Endothelial cell of umbilical vein (primary cell): ENCODE results near the gene MPZL2.

Experiments
- CTCF ChIP-seq, 2 donors: IDR thresholded peaks; 1 replicate in 1 of 2; 2 replicates in 1 of 2; pipeline ENCODE4 v1.5.1; 2011; ENCODE audit warnings: low read length in 2 of 2, mild to moderate bottlenecking in 2 of 2, moderate library complexity in 2 of 2, control low read depth in 1 of 2, inconsistent platforms in 1 of 2, low read depth in 1 of 2; ENCODE audit not compliant: insufficient read depth in 1 of 2; ENCODE audit errors: extremely low read depth in 1 of 2
- MAX ChIP-seq: IDR thresholded peaks from 2 replicates; pipeline ENCODE4 v1.6.1; 2011; ENCODE audit not compliant: insufficient read depth, insufficient read length
- POLR2AphosphoS5 ChIP-seq: IDR thresholded peaks from 2 replicates; pipeline ENCODE4 v1.6.1; 2012; ENCODE audit warnings: low read depth, mild to moderate bottlenecking, control low read depth, low read length, moderate library complexity; ENCODE audit not compliant: insufficient read depth

DNA sequence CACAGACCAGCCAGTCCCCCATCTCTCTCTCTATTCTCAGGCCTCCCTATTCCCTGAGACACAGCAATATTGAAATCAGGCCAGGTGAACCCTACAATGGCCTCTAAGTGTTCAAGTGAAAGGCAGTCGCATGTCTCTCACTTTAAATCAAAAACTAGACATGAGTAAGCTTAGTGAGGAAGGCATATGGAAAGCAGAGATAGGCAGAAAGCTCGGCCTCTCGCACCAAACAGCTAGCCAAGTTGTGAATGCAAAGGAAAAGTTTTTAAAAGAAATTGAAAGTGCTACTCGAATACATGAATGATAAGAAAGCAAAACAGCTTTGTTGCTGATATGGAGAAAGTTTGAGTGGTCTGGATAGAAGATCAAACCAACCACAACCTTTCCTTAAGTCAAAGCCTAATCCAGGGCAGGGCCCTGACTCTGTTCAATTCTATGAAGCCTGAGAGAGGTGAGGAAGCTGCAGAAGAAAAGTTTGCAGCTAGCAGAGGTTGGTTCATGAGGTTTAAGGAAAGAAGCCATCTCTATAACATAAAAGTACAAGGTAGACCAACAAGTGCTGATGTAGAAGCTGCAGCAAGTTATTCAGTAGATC is 19.8 kb upstream of the MPZL2 start:
- no peak for TF ChIP-seq POLR2AphosphoS5
- no peak for TF ChIP-seq CTCF (IDR thresholded peaks at IDR 0.05; ENCODE audit: extremely low read depth in 1 of 2, insufficient read depth in 1 of 2, low read depth in 1 of 2, low read length in 2 of 2)
- TF ChIP-seq MAX, result no peak
